Suppressor macrophage treated with lipopolysaccharide for 1 hour (primary cell): ENCODE measurements around the gene TXNDC16.
A peak's percentile ranks its signal among the peaks of the same experiment; 100 is the strongest.
"Not testable (repeated sequence)": the region's sequence is repeated elsewhere in the genome, so short reads cannot be mapped to it uniquely, and the experiment has no call there.

Experiments
- DNase-seq, 3 donors: peaks; one replicate each; pipeline ENCODE4 v3.0.0-alpha.2; 2020 to 2022

TXNDC16 gene

GRCh38 chr14:52552063-52552988, at the start of gene TXNDC16, which contains the start of gene GPR137C:
Gene TXNDC16 (minus strand): TSS chr14:52552505. CDS start chr14:52543557, 8,948 bp downstream.
Gene GPR137C (plus strand): TSS chr14:52552836. CDS start chr14:52553148, 312 bp downstream.
- DNase-seq: peak; percentile 100

- no peak for DNase-seq
These were observed 47.7 kb upstream of the TXNDC16 start for GRCh38 chr14:52599974-52600373.

GRCh38 chr14:52598568-52598967, 46.3 kb upstream of the TXNDC16 start:
- DNase-seq: no peak

GRCh38 chr14:52596861-52597260, 44.6 kb upstream of the TXNDC16 start:
- no peak for DNase-seq

GRCh38 chr14:52596320-52596719, 44.0 kb upstream of the TXNDC16 start:
- DNase-seq: no peak

GRCh38 chr14:52590318-52590717, 38.0 kb upstream of the TXNDC16 start:
- DNase-seq: no peak

GRCh38 chr14:52589646-52590045, 37.3 kb upstream of the TXNDC16 start:
- DNase-seq: no peak

GRCh38 chr14:52583544-52583943, 31.2 kb upstream of the TXNDC16 start:
- DNase-seq: no peak

GRCh38 chr14:52575858-52576257, 23.6 kb upstream of the TXNDC16 start:
- no peak for DNase-seq

- not testable (repeated sequence) for DNase-seq
These were observed 16.1 kb upstream of the TXNDC16 start for GRCh38 chr14:52568454-52568853.

- peak in 1 of 3 donors; percentile 17 for DNase-seq
These were observed 10.8 kb upstream of the TXNDC16 start for GRCh38 chr14:52563120-52563519.

- no peak for DNase-seq
These were observed 6.4 kb upstream of the TXNDC16 start for GRCh38 chr14:52558688-52559087.

GRCh38 chr14:52553671-52554575, 1.6 kb upstream of the TXNDC16 start:
- DNase-seq: peak; percentile 82 to 90 (median 83)

- DNase-seq: peak; percentile 24 to 69 (median 46)
These were observed 831 bp upstream of the TXNDC16 start for GRCh38 chr14:52553002-52553670.

GRCh38 chr14:52551696-52552062, 626 bp downstream of the TXNDC16 start:
- DNase-seq: peak; percentile 17 to 29 (median 25)

GRCh38 chr14:52551205-52551604, 1.1 kb downstream of the TXNDC16 start:
- DNase-seq: no peak

GRCh38 chr14:52550661-52551060, 1.6 kb downstream of the TXNDC16 start:
- no peak for DNase-seq

GRCh38 chr14:52547526-52547925, 4.8 kb downstream of the TXNDC16 start:
- no peak for DNase-seq

- no peak for DNase-seq
These were observed 5.3 kb downstream of the TXNDC16 start for GRCh38 chr14:52547027-52547426.

- DNase-seq: no peak
These were observed 6.0 kb downstream of the TXNDC16 start for GRCh38 chr14:52546318-52546670.

- no peak for DNase-seq
These were observed 6.6 kb downstream of the TXNDC16 start for GRCh38 chr14:52545584-52546317.

- peak; percentile 27 to 61 (median 58) for DNase-seq
These were observed 13.7 kb downstream of the TXNDC16 start for GRCh38 chr14:52538623-52539022.
